Liver (tissue), 3 donors: Measurements from ENCODE around the gene CMTM8.

Experiments used
- FOXA1 ChIP-seq: IDR thresholded peaks from 2 replicates; pipeline ENCODE4 v1.6.1; 2016; ENCODE audit warnings: antibody characterized with exemption
- FOXA2 ChIP-seq: IDR thresholded peaks from 2 replicates; pipeline ENCODE4 v1.6.1; 2016; ENCODE audit warnings: antibody characterized with exemption
- RAD21 ChIP-seq, 2 donors: IDR thresholded peaks; 2 replicates each; pipeline ENCODE4 v1.6.1; 2016; ENCODE audit warnings: antibody characterized with exemption in 2 of 2, mild to moderate bottlenecking in 2 of 2
- SP1 ChIP-seq: IDR thresholded peaks from 2 replicates; pipeline ENCODE4 v1.6.1; 2018; ENCODE audit warnings: antibody characterized with exemption, mild to moderate bottlenecking
- YY1 ChIP-seq: IDR thresholded peaks from 2 replicates; pipeline ENCODE4 v1.6.1; 2016; ENCODE audit warnings: antibody characterized with exemption, mild to moderate bottlenecking
- TF ChIP-seq, protein P1 (sequence below): fragments of 150-350 bp; IDR thresholded peaks from 2 replicates; pipeline ENCODE4 v1.5.1; 2017; ENCODE audit warnings: improper control_type of control experiment, low read depth, low read length; ENCODE audit not compliant: missing input control
- donor health status: healthy.
- donor health status: healthy.

DNA sequence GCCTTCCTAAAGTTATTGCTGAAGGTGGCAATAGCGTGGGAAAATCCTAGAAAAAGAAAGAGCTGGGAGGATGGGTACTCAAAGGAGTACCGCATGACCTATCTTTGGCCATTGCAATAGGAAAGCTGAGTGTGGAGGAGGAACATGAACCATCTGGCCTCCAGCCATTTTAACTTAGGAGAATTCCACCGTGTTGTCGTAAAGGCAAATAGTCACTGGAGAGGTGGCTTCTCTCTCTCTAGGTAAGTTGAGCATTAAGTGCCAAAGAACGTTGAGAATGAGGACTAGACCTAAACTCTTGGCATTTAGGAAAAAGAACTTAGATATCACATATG, 137.1 kb downstream of the CMTM8 start:
- no peak for TF ChIP-seq FOXA2
- TF ChIP-seq, protein P1, sequence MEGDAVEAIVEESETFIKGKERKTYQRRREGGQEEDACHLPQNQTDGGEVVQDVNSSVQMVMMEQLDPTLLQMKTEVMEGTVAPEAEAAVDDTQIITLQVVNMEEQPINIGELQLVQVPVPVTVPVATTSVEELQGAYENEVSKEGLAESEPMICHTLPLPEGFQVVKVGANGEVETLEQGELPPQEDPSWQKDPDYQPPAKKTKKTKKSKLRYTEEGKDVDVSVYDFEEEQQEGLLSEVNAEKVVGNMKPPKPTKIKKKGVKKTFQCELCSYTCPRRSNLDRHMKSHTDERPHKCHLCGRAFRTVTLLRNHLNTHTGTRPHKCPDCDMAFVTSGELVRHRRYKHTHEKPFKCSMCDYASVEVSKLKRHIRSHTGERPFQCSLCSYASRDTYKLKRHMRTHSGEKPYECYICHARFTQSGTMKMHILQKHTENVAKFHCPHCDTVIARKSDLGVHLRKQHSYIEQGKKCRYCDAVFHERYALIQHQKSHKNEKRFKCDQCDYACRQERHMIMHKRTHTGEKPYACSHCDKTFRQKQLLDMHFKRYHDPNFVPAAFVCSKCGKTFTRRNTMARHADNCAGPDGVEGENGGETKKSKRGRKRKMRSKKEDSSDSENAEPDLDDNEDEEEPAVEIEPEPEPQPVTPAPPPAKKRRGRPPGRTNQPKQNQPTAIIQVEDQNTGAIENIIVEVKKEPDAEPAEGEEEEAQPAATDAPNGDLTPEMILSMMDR: no peak
- no peak for TF ChIP-seq SP1
- TF ChIP-seq RAD21 (IDR thresholded peaks at IDR 0.05): no peak
- no peak for TF ChIP-seq FOXA1
- no peak for TF ChIP-seq YY1
